Measurements from ENCODE around the gene CDC42EP2.

CDC42EP2 gene

DNA sequence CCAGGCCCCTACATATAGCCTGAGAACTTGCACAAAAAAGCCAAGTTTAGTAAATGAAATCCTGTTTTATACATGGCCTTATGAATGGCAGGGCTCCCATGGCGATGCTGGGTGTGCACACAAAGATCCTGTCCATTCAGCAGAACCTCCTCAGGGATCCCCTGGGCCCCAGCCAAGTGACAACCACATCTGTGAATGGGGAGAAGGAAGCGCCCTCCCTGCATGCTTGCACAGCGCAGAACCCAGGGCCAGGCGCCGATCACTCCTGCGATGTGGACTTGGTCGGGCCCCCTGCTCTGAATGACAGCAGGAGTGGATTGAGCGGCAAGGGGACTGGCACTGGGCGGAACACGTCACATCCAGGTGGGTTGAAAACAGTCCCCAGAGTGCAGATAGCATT is 4.5 kb upstream of the CDC42EP2 start:
- WGBS (ENCODE audit: insufficient coverage): 85% methylated on average over 7 of the region's 10 CpGs
- CTCF ChIA-PET: interaction anchor here (9.0 to 9.9 kb wide), 2 partner anchors 19 to 34 kb away, joined by 153 to 224 read pairs; partner anchors contain the start of gene DPF2
- Histone ChIP-seq H3K36me3 (ENCODE audit: control insufficient read depth in 4 of 4, insufficient read depth in 4 of 4, low read length in 3 of 4) (peaks cover 0 to 5% (median 0%) of the 10 kb centered on the region in 4 experiments), H3K27me3 (replicated peaks in 2 of 5; ENCODE audit: control insufficient read depth in 4 of 5, insufficient read depth in 5 of 5, low read length in 4 of 5) (peaks cover 0 to 11% (median 0%) of the 10 kb centered on the region in 5 experiments), H3K27ac (ENCODE audit: insufficient read depth in 1 of 2, low read depth in 1 of 2, low read length in 2 of 2, poor library complexity in 1 of 2, severe bottlenecking in 2 of 2) (no peak overlapping the region), H3K9me3 (ENCODE audit: control extremely low read depth in 1 of 5, control insufficient read depth in 4 of 5, insufficient read depth in 2 of 5, low read depth in 1 of 5, low read length in 4 of 5) (no peaks in the 10 kb centered on the region), H3K4me1 (ENCODE audit: control extremely low read depth in 1 of 4, control insufficient read depth in 4 of 4, insufficient read depth in 4 of 4, low read length in 3 of 4) (peaks cover 0 to 19% (median 18%) of the 10 kb centered on the region in 4 experiments), H3K4me3 (ENCODE audit: control insufficient read depth in 1 of 7, extremely low read depth in 1 of 7, insufficient read depth in 4 of 7, low read depth in 2 of 7, low read length in 6 of 7) (no peak overlapping the region)
- no peak for DNase-seq
- POLR2A ChIA-PET: interaction anchor here (0.6 to 1.2 kb wide), 3 partner anchors 23 to 112 kb away, joined by 3 to 4 read pairs (median 3); partner anchors contain the start of gene DPF2

DNA sequence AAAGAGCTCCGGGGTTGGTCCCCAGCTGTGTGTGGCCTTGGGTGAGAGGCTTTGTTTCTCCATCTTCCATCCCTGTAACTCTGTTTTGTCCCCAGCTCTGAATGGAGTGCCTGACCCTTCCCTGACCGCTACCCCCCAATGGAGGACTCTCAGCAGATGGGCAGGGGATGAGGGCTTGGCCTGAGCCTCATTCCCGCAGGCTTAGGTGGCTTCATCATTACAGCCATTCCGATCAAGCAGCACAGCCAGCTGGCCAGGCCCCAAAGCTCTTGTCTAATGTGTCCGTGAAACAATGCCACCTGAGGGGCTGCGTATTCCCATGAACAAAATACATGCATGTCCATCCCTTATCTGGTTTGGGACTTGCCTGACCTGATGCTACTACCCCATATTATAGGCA is 3.9 kb upstream of the CDC42EP2 start:
- Histone ChIP-seq H3K4me3 (ENCODE audit: control insufficient read depth in 1 of 7, extremely low read depth in 1 of 7, insufficient read depth in 4 of 7, low read depth in 2 of 7, low read length in 6 of 7) (no peak overlapping the region), H3K36me3 (ENCODE audit: control insufficient read depth in 4 of 4, insufficient read depth in 4 of 4, low read length in 3 of 4) (peaks cover 0 to under 1% (median 0%) of the 10 kb centered on the region in 4 experiments), H3K27me3 (replicated peaks in 2 of 5; ENCODE audit: control insufficient read depth in 4 of 5, insufficient read depth in 5 of 5, low read length in 4 of 5) (peaks cover 0 to 11% (median 0%) of the 10 kb centered on the region in 5 experiments), H3K27ac (ENCODE audit: insufficient read depth in 1 of 2, low read depth in 1 of 2, low read length in 2 of 2, poor library complexity in 1 of 2, severe bottlenecking in 2 of 2) (no peak overlapping the region), H3K9me3 (ENCODE audit: control extremely low read depth in 1 of 5, control insufficient read depth in 4 of 5, insufficient read depth in 2 of 5, low read depth in 1 of 5, low read length in 4 of 5) (no peaks in the 10 kb centered on the region), H3K4me1 (ENCODE audit: control extremely low read depth in 1 of 4, control insufficient read depth in 4 of 4, insufficient read depth in 4 of 4, low read length in 3 of 4) (peaks cover 0 to 23% (median 22%) of the 10 kb centered on the region in 4 experiments)
- POLR2A ChIA-PET: interaction anchor here (0.6 to 1.2 kb wide), 3 partner anchors 23 to 682 kb away, joined by 3 to 4 read pairs (median 3); partner anchors contain the start of gene DPF2
- CTCF ChIA-PET: interaction anchor here (0.5 to 9.9 kb wide), 4 partner anchors 18 to 512 kb away, joined by 3 to 224 read pairs (median 78); partner anchors contain the start of gene DPF2
- 96% methylated on average over 3 of the region's 6 CpGs for WGBS (ENCODE audit: insufficient coverage)
- no peak for DNase-seq

DNA sequence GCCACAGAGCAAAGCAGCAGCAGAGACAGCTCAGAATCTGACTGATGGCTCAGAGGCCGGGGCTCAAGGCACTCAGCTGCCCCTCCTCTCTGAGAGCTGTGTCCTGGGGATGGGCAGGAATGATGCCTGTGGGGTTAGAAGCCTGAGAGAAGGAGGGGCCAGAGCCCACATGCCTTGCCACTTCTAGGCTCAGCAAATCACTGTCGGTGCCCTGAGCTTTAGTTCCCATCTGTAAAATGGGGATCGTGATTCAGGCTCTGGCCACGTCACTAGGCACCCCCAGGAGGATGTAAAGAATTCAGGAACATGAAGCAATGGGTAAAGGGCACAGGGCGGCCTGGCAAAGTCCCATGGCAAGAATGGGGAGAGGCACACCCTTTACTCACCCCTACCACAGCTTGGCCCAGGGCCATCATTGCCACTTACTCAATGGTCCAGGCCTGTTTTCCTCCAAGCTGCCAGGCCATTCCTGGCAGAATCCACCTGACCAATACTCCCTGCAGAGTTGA is 3.4 kb upstream of the CDC42EP2 start:
- Histone ChIP-seq H3K4me1 (ENCODE audit: control extremely low read depth in 1 of 4, control insufficient read depth in 4 of 4, insufficient read depth in 4 of 4, low read length in 3 of 4) (peaks cover 0 to 27% (median 24%) of the 10 kb centered on the region in 4 experiments), H3K27ac (ENCODE audit: insufficient read depth in 1 of 2, low read depth in 1 of 2, low read length in 2 of 2, poor library complexity in 1 of 2, severe bottlenecking in 2 of 2) (no peak overlapping the region), H3K36me3 (ENCODE audit: control insufficient read depth in 4 of 4, insufficient read depth in 4 of 4, low read length in 3 of 4) (no peaks in the 10 kb centered on the region), H3K27me3 (replicated peaks in 2 of 5; ENCODE audit: control insufficient read depth in 4 of 5, insufficient read depth in 5 of 5, low read length in 4 of 5) (peaks cover 0 to 11% (median 0%) of the 10 kb centered on the region in 5 experiments), H3K9me3 (ENCODE audit: control extremely low read depth in 1 of 5, control insufficient read depth in 4 of 5, insufficient read depth in 2 of 5, low read depth in 1 of 5, low read length in 4 of 5) (no peaks in the 10 kb centered on the region), H3K4me3 (ENCODE audit: control insufficient read depth in 1 of 7, extremely low read depth in 1 of 7, insufficient read depth in 4 of 7, low read depth in 2 of 7, low read length in 6 of 7) (no peak overlapping the region)
- DNase-seq: no peak
- WGBS (ENCODE audit: insufficient coverage): 100% methylated on average over 3 of the region's 5 CpGs
- ChIA-PET POLR2A (interaction anchor here (0.6 to 1.2 kb wide), 2 partner anchors 22 to 681 kb away, joined by 3 to 4 read pairs; partner anchors contain the start of gene DPF2), CTCF (interaction anchor here (0.5 to 9.9 kb wide), 4 partner anchors 18 to 512 kb away, joined by 3 to 224 read pairs (median 78); partner anchors contain the start of gene DPF2)

DNA sequence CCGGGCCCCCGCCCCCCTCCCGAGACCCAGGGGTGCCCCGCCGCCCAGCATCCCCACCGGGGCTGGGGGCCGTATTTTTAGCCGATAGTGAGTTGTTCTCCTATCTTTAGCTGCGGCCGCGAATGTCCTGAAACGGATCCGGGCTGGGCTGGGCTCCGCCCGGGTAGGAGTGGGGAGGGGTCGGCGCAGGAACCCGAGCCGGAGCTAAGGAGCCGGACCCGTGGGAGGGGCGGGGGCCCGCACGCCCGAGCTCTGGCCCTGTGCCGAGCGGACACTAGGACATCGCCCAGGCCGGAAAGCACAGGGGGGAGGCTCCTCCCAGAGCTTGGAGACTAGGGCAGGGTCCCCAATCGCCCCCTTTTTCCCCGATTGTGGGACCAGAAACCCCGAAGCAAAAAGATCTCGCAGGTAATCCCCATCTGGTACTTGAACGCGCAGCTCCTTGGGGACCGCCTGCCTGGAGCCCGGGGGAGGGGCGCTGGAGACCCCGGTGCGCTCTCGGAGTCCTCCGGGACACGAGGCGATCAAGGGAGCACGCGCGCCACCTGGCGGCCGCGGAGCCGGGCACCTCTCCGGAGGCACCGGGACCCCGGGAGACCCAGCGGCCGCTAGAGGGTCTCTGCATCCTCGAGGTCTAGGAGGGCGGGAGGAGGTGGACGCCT is 669 bp downstream of the CDC42EP2 start:
- CTCF ChIA-PET: interaction anchor here (0.7 to 9.9 kb wide), 26 partner anchors 7 to 204 kb away, joined by 3 to 224 read pairs (median 4); partner anchors contain the start of genes CAPN1, DPF2 and TIGD3
- Histone ChIP-seq H3K27me3 (replicated peaks in 2 of 5; ENCODE audit: control insufficient read depth in 4 of 5, insufficient read depth in 5 of 5, low read length in 4 of 5) (peaks cover 0 to 11% (median 0%) of the 10 kb centered on the region in 5 experiments), H3K4me3 (ENCODE audit: control insufficient read depth in 1 of 7, extremely low read depth in 1 of 7, insufficient read depth in 4 of 7, low read depth in 2 of 7, low read length in 6 of 7) (peak overlapping the region; percentile 56 to 84 (median 81)), H3K9me3 (ENCODE audit: control extremely low read depth in 1 of 5, control insufficient read depth in 4 of 5, insufficient read depth in 2 of 5, low read depth in 1 of 5, low read length in 4 of 5) (no peaks in the 10 kb centered on the region), H3K36me3 (ENCODE audit: control insufficient read depth in 4 of 4, insufficient read depth in 4 of 4, low read length in 3 of 4) (no peaks in the 10 kb centered on the region), H3K27ac (ENCODE audit: insufficient read depth in 1 of 2, low read depth in 1 of 2, low read length in 2 of 2, poor library complexity in 1 of 2, severe bottlenecking in 2 of 2) (peak overlapping the region in 1 of 2 experiments; percentile 25), H3K4me1 (ENCODE audit: control extremely low read depth in 1 of 4, control insufficient read depth in 4 of 4, insufficient read depth in 4 of 4, low read length in 3 of 4) (peaks cover 0 to 22% (median 12%) of the 10 kb centered on the region in 4 experiments)
- peak; percentile 79 to 80 (median 79) for DNase-seq
- POLR2A ChIA-PET: interaction anchor here (1.3 to 1.4 kb wide), 2 partner anchors 38 to 40 kb away, joined by 4 to 7 read pairs; no protein-coding TSS in a partner anchor
- 0% methylated on average over 48 of the region's 59 CpGs for whole genome bisulfite sequencing (ENCODE audit: insufficient coverage)

DNA sequence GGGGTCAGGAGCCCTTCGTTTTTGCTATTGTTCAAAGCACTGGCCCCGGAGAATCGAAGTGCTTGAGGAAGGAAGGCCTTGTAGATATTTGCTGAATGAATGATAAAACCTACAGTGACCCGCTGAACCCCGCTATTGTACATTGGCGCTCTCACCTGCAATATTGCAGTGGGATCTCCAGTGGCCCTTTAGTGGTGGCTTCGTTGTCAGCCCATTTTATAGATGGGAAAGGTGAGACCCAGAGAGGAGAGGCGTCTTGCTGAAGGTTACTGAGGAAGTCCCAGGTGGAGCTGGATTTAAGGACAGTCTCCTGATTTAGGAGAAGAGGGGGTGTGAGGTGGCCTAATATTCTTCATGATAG is 1.2 kb downstream of the CDC42EP2 start:
- H3K9me3 ChIP-seq (ENCODE audit: control extremely low read depth in 1 of 5, control insufficient read depth in 4 of 5, insufficient read depth in 2 of 5, low read depth in 1 of 5, low read length in 4 of 5): no peaks in the 10 kb centered on the region
- CTCF ChIA-PET: interaction anchor here (0.8 to 9.9 kb wide), 27 partner anchors 8 to 194 kb away, joined by 3 to 224 read pairs (median 5); partner anchors contain the start of genes DPF2, POLA2 and TIGD3
- H3K4me1 ChIP-seq (ENCODE audit: control extremely low read depth in 1 of 4, control insufficient read depth in 4 of 4, insufficient read depth in 4 of 4, low read length in 3 of 4): peaks cover 0 to 22% (median 12%) of the 10 kb centered on the region in 4 experiments

DNA sequence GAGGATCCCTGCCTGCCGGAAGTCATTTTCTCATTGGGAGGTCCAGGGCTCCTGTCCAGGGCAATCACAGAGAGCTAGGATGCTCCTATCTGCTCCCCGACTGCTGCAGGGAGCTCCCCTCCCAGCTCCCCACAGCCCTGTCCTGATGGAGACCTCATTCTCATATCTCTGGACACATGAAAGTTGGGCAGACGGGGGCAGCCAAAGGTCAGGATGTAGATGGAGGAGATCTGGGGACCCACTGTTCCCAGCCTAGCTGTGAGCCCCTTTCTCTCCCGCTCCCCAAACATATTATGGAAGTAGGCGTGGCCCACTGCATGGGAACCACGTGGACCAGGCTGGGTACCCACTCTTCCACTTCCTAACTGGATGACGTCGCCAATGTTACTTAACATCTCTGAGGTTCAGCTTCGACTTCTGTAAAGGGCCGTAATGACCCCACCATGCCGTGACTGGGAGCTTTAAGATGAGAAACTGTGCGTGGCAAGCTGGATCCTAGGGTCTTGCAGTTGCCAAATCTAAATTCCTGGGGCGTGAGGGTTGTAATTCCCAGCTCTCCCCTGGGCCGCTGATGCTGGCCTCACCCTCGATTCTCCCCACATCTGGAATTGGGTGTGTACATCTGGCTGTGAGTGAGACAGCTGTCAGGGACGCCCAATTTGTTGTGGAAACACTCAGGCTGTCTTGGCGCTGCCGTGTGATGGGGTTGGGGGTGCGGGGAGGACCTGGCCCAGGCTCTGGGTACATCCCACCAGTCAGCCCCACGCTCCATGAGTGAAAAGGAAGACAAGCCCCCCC is 1.8 kb downstream of the CDC42EP2 start:
- no peak overlapping the region for H3K27ac ChIP-seq (ENCODE audit: insufficient read depth in 1 of 2, low read depth in 1 of 2, low read length in 2 of 2, poor library complexity in 1 of 2, severe bottlenecking in 2 of 2)
- DNase-seq: no peak

More for the DNA sequence above, 1.2 kb downstream of the CDC42EP2 start:
- WGBS (ENCODE audit: insufficient coverage): 40% methylated on average over 8 of the region's 8 CpGs
- peaks cover 0 to 11% (median 0%) of the 10 kb centered on the region in 5 experiments for H3K27me3 ChIP-seq (replicated peaks in 2 of 5; ENCODE audit: control insufficient read depth in 4 of 5, insufficient read depth in 5 of 5, low read length in 4 of 5)
- H3K36me3 ChIP-seq (ENCODE audit: control insufficient read depth in 4 of 4, insufficient read depth in 4 of 4, low read length in 3 of 4): peaks cover 0 to 1% (median 0%) of the 10 kb centered on the region in 4 experiments
- POLR2A ChIA-PET: interaction anchor here (1.3 to 1.4 kb wide), 2 partner anchors 39 to 41 kb away, joined by 4 to 7 read pairs; no protein-coding TSS in a partner anchor
- peak overlapping the region in 5 of 7 experiments; percentile 56 to 84 (median 81) for H3K4me3 ChIP-seq (ENCODE audit: control insufficient read depth in 1 of 7, extremely low read depth in 1 of 7, insufficient read depth in 4 of 7, low read depth in 2 of 7, low read length in 6 of 7)
- H3K27ac ChIP-seq (ENCODE audit: insufficient read depth in 1 of 2, low read depth in 1 of 2, low read length in 2 of 2, poor library complexity in 1 of 2, severe bottlenecking in 2 of 2): peak overlapping the region in 1 of 2 experiments; percentile 25
- DNase-seq: no peak

More for the DNA sequence above, 1.8 kb downstream of the CDC42EP2 start:
- Histone ChIP-seq H3K4me1 (ENCODE audit: control extremely low read depth in 1 of 4, control insufficient read depth in 4 of 4, insufficient read depth in 4 of 4, low read length in 3 of 4) (peaks cover 0 to 22% (median 12%) of the 10 kb centered on the region in 4 experiments), H3K36me3 (ENCODE audit: control insufficient read depth in 4 of 4, insufficient read depth in 4 of 4, low read length in 3 of 4) (peaks cover 0 to 6% (median under 1%) of the 10 kb centered on the region in 4 experiments), H3K9me3 (ENCODE audit: control extremely low read depth in 1 of 5, control insufficient read depth in 4 of 5, insufficient read depth in 2 of 5, low read depth in 1 of 5, low read length in 4 of 5) (no peaks in the 10 kb centered on the region), H3K27me3 (replicated peaks in 2 of 5; ENCODE audit: control insufficient read depth in 4 of 5, insufficient read depth in 5 of 5, low read length in 4 of 5) (peaks cover 0 to 11% (median 0%) of the 10 kb centered on the region in 5 experiments), H3K4me3 (ENCODE audit: control insufficient read depth in 1 of 7, extremely low read depth in 1 of 7, insufficient read depth in 4 of 7, low read depth in 2 of 7, low read length in 6 of 7) (no peak overlapping the region)
- ChIA-PET CTCF (interaction anchor here (0.8 to 9.9 kb wide), 27 partner anchors 8 to 204 kb away, joined by 3 to 224 read pairs (median 5); partner anchors contain the start of genes DPF2, POLA2 and TIGD3), POLR2A (interaction anchor here (0.6 to 1.4 kb wide), 3 partner anchors 39 to 118 kb away, joined by 4 to 7 read pairs (median 4); no protein-coding TSS in a partner anchor)
- 81% methylated on average over 13 of the region's 20 CpGs for WGBS (ENCODE audit: insufficient coverage)
